HG03095 (cell line): Measurements from ENCODE around the gene PHLDB2.
"Not testable (repeated sequence)": the region's sequence is repeated elsewhere in the genome, so short reads cannot be mapped to it uniquely, and the experiment has no call there.

Source experiments
- ATAC-seq: cut with Tn5 transposase; IDR thresholded peaks from one replicate; pipeline ENCODE4 v1.9.1; 2021; ENCODE audit warnings: moderate library complexity; ENCODE audit not compliant: unreplicated experiment

PHLDB2 gene

DNA sequence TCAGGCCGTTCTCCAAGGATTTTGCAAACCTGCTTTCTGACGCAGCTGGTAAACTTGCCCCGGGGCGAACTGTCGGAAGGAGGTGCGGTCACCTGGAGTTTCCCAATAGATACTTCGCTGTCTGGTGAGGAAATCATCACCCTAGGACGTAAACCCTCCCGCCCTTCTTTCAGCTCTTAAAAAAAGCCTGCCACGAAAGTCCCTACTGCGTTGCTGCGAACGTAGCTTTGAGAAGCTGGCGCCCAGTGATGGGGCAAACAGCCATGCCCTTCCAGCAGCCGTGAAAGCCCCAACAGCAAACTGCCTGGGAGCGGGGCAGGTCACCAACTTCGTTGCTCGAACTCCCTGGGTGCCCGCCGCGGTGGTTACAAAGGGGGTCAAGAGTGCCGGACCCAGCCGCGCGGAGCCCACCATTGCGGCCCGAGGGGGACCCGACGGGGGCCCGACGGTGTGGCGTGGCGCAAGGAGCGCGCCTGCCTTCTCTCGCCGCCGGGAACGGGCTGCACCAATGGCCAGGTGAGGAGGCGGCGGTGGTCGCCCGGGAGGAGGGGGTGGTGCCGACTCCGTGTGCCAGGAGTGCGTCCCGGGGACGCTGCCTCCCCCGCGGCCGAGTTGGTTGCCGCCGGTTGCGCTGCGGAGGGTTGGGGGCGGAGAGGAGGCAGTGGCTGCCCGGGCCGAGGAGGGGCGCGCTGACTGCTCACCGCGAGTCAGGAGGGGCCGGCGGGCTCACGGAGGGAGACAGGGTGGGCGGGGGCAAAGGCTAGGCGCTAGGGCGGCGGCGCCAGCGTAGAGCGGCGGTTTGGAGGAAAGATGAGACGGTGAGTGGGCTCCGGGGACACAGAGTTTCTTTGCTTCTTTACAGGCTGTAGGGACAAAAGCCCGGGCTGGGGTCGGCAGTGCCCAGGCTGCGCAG lies at the start of gene PHLDB2:
Gene PHLDB2 (plus strand): TSS at position 205 of the 913 bp plus-strand sequence. CDS start 24,813 bp downstream, outside the sequence.
- ATAC-seq = no peak

DNA sequence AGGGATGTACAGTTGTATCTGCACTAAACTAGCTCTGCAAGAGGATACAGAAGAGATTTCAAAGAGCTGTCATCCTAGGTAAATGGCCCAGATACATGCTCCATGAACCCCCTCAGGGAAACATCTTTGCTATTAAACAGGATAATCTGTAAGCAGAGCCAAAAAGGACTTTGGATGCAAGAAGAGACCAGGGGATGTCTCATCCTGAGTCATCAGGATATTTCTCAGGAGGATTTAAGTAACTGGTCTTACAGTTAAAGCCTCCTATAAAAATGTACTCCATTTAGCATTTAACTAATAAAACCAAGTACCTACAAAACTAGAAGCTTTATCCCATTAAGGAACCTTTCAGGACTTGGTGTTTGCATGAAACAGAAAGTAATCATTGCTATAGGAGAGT lies 48.2 kb upstream of the PHLDB2 start:
- no peak for ATAC-seq

DNA sequence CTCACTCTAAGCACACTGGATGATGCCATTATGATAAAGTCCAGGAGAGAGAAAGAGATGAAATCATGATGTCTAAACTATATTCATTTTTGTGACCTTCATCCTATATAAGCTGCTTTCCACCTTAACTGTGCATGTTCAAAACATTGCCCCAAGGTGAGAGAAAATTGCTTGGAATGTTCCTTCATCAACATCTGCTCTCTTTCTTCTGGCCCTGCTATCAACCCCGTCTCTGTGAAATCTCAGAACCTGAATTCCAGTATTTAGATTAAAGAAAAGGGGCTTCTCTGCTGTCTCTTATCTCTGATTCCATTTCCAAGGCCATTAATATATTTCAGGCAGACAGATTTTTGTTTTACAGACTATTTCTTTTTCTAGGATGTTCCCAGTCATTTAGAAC lies 47.3 kb upstream of the PHLDB2 start:
- ATAC-seq = no peak

DNA sequence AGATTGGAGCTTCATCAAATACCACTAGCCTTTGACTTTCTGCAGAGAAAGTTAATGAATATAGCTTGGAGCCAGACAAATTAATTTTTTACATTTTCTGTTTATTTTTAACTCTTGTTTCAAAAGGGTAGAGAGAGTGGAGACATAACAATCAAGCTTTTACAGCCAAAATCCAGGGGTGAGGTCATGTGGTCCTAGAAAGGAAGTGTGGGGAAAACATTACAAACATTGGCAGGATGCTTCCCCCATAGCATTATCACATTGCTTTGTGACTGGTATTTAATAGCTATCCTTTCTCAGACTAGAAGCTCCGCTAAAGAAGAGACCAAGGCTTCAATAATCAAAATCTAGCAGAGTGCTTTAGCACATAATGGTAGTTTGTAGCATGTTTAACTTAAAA lies 46.4 kb upstream of the PHLDB2 start:
- no peak for ATAC-seq

DNA sequence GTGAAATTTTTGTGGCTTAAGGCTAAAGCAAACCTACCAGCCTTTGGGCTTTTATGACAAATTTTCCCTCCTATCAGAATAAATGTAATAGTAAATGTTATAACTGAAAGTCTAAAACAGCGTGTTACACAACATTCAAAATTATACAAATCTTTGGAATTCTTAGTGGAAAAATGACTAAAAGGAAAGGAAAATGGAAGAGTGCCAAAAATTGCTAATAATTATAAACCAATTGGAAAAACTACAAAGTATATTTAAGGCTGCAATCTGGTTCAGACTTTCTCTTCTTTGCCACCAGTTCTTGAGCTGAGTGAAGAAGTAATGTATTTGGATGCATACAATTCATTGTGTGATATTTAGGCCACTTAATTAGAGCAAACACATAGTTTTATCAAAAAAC lies 45.6 kb upstream of the PHLDB2 start:
- ATAC-seq = no peak

DNA sequence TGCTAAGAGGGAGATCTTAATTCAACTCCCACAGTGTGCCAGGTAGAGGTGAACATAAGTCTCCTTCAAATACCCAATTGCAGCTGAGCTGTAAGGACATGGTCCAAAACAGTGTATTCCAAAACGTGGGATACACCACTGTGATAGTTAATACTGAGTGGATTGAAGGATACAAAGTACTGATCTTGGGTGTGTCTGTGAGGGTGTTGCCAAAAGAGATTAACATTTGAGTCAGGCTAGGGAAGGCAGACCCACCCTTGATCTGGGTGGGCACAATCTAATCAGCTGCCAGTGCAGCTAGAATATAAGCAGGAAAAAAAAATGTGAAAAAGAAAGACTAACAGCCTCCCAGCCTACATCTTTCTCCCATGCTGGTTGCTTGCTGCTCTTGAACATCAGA lies 45.1 kb upstream of the PHLDB2 start:
- no peak for ATAC-seq

DNA sequence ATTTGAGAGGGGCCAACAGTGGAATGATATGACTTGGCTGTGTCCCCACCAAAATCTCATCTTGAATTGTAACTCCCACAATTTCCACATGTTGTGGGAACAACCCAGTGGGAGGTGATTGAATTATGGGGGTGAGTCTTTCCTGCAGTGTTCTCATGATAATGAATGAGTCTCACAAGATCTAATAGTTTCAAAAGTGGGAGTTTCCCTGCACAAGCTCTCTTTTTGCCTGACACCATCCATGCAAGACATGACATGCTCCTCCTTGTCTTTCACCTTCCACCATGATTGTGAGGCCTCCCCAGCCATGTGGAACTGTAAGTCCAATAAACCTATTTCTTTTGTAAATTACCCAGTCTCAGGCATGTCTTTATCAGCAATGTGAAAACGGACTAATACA lies 42.3 kb upstream of the PHLDB2 start:
- ATAC-seq = not testable (repeated sequence)

DNA sequence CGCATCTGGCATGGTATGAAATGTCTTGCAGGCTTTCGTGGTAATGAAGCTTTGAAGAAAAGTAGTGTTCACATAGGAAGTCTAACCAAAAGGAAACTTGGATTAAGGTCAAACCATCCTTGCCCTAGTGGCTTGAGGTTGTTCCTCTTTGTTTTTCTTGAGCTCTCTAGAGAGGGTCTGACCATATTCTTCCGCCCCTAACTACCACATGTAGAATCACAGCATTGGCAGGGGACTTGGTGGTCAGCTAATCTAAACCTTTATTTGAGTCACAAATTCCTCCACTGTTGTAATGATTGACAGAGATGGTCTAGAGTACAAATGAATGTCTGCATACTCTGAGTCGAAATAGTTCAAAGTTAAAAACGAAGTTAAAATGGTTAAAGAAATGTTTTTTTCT lies 39.1 kb upstream of the PHLDB2 start:
- ATAC-seq = no peak

DNA sequence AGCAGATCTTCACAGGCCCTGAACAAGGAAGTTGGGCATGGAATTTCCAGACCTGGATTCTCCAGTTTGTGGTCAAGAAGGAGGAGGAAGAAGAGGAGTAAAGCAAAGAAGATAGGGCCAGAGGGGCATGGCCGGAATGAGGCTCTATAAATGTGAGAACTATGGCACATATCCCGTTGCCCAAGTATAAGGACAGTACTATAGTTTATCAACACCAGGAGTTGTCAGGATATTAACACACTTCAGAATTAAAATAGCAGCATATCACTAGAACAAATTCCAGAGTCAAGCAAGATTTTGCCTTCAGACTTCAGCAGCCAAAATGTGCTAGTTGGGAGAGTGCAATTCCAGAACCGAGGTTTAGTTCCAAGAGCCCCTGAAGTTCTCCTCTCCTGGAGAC lies 38.4 kb upstream of the PHLDB2 start:
- ATAC-seq = no peak

DNA sequence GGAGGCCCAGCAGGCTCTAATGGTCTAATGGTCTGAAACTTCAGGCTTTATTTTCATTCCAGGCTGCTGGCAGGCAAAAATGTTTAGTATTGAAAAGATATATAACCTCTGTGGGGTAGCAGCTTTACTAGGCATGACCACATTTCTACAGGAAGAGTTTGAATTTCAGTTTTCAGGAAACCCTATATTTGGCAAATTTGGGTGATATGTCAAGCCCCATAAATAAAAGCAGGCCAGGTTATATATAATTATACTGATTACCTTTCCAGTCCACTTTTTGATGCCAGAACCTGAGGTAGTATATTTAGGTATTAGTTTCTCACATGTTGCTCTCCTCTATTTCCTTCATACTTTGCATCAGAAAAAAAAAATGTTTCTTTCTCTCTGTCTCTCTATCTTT lies 37.2 kb upstream of the PHLDB2 start:
- ATAC-seq = no peak

DNA sequence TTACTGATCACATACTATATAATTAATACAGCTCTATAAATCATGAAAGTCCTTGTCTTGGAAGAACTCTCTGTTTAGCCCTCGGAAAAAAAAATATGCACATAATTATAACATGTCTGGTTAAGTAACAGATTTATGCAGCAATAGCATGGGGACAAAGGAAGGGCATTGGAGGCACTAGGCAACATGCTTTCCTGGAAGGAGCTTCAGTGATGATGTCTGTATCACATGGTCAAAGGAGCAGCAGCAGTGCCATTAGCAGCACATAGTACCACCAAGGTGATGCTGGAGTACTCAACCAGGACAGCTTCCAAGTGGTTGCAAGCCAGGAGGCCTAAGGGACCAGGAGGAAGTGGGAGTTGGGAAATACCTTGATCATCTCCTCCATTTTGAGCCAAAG lies 36.3 kb upstream of the PHLDB2 start:
- no peak for ATAC-seq

DNA sequence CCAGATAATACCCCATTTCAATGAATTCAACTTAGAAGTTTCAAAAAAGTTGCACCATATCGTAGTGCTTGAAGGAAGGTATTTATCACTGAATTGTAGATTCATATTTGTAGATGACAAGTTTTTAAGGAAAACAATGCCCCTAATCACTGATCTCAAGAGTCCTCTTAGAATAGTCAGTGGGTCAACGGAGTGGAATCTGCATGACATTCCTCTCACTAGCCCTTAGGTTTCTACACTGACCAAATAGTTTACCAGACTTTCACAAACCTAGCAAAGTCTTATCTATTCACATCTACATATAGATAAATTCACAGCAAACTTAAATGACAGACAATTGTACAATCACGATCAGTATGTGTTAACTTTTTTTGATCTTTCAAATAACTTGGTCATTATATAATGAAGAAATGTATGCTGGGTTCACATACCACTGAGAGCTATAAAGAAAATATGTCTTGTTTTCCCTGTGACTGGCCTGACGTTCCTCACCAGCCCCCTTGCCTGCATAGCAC lies 35.7 kb upstream of the PHLDB2 start:
- ATAC-seq = no peak

DNA sequence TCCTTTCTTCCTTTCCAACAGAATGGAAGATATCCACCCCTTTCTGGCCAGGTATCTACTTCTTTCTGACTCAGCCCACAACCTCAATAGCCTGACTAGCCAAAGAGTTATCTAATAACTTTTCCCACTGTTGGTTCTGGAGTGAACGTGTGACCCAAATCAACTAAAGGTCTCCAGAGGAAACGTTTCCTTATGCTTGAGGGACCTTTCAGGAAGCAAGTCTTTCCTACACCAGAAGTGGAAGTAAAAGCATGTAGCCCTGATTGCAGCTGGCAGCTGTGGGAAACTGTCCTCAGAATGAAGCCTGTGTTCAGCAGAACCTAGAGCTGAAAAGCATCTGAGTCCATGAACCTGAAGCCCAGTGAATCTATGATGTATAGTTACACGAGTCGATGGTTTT lies 34.7 kb upstream of the PHLDB2 start:
- no peak for ATAC-seq

DNA sequence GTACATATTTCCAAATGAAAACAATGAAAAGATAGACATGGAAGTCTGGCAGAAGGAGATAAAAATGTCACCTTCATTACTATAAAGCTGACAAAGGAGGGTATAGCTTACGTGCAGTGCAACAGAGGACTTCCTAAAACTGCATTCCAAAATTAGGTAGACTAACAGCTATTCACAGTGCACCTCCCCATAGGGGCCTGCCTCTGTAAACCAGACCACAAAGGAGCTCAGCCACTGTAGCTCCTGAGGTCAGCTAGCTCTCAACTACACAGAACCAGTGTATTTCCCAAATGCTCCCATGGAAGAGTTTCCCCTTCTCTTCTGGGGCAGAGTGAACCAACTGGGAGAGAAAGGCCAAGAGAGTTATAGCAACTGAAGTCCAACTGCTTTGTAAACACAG lies 31.2 kb upstream of the PHLDB2 start:
- no peak for ATAC-seq

DNA sequence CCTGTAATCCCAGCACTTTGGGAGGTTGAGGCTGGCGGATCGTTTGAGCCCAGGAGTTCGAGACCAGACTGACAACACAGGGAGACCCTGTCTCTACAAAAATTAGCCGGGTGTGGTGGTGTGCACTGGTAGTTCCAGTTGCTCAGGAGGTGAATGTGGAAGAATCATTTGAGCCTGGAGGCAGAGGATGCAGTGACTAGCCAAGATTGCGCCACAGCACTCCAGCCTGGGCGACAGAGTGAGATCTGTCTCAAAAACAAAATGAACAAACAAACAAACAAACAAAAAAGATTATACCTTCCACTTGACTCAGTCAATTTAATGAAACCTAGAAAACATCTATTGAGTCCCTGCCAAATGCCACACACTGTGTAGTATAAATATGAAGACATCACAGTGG lies 30.5 kb upstream of the PHLDB2 start:
- ATAC-seq = no peak

DNA sequence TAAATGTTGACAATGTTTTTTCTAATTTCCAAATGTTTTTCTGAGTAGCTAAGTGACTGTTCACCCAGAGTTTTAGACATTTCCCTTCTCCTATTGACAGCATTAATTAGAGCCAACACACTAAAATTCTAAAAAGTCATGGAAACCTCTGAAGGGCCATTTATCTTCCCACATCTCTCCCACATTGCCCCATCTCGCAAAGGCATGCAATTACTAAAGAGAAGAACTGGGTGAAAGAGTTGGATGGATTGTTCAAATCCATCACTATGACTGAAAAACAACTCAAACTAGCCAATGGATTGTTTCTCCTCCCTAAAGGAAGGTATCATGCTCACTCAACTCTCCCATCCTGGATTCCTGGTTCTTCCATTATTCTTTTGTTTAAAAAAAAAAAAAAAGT lies 30.0 kb upstream of the PHLDB2 start:
- no peak for ATAC-seq

DNA sequence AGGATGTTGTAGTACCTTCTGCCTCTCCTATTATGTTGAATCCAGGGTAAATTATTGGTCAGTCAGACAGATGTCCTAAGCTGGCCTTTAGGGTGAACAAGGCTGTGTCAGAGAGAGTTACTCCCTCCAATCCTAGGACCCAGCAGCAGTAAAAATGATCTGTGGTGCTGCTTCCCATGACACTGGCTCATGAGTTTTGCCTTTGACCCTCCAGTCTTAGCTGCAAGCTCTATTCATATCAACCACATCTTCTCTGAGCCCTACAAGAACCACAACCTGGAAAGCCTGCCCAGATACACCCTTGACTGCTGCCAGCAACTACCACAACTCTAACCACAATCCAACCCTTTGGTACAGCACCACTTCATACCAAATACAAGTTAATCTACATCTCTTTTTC lies 27.2 kb upstream of the PHLDB2 start:
- no peak for ATAC-seq

DNA sequence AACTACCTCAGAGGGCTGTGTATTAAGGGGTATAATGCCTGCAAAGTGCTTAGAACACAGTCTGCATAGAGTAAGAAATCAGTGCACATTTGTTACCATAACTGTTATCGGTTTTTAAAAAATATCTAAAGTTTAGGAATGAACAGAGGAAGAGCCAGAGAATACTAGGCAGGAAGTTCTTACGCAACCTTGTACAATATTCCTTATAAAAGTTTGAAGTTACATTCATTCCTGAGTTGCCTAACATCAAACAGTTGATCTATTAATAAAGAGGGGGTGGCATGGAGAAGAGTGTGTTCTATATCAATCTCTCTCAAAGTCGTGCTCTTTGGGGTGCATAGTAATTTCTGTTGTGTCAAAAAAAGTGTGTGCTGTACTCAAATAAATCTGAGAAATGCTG lies 22.0 kb upstream of the PHLDB2 start:
- no peak for ATAC-seq

DNA sequence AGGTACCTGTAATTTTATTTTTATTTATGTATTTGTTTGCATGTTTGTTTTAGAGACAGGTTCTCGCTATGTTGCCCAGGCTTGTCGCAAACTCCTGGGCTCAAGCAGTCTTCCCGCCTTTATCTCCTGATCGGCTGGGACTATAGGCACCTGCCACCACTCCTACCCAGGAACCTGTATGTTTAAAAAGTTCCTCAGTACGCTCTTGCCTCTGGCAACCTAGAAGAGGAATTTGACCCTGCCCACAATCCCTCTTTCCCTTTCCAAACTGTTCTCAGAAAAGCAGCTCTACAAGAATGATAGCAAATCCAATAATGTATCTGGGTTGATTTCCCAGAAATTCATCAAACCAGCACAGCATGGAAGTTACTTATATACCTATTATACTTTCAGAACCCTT lies 20.9 kb upstream of the PHLDB2 start:
- no peak for ATAC-seq

DNA sequence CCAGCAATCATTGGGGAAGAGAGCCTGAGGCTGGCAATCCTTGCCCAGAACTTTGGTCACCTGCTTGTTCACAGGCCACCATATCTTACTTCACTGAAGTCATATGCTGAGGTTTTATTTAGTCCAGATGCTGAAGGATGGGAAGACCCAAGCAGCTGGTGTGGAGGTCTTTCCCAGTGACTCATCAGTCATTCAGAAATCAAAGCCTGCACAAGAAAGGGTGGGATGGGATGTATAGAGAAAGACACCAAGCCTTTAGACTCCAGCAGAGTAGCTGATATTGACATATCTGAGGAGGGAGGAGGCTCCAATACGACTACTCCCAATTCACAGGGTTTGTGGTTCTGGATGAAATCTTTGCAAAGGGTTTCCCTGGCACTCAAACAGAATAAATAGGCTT lies 13.0 kb upstream of the PHLDB2 start:
- no peak for ATAC-seq

DNA sequence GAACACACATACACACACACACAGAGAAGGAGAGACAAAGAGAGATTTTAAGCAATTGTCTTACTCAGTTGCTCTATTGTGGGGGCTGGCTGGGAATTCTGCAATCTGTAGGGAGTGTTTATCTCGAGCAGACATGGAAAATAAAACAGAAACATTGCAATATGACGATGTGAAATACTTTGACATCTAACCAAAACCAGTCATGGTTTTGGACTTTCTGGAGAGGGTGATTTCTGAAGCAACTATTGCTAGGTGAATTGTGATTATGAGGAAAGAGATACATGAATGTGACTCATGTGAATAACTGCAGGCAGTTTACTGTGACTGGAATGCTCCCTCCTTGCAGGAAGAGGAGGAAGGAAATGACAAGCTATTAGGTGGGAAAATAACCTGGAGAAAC lies 12.3 kb upstream of the PHLDB2 start:
- ATAC-seq = no peak

DNA sequence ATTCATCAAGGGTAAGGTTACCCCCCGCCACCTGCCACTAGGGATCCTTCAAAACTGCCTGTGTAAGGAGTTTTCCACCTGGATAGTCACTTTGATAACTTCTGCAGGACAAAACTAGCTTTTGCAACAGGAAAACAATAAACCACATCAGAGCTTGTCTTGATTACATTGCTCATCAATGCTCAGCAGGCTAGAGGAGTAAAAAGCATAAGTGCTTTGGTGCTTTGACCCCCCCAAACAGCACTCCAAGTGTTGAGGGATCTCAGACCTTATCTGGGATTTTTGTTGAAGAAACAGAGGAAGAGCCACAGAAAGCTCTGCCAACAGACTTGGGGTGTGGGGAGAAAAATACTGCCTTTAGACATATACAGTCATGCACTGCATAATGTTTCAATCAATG lies 10.8 kb upstream of the PHLDB2 start:
- no peak for ATAC-seq

DNA sequence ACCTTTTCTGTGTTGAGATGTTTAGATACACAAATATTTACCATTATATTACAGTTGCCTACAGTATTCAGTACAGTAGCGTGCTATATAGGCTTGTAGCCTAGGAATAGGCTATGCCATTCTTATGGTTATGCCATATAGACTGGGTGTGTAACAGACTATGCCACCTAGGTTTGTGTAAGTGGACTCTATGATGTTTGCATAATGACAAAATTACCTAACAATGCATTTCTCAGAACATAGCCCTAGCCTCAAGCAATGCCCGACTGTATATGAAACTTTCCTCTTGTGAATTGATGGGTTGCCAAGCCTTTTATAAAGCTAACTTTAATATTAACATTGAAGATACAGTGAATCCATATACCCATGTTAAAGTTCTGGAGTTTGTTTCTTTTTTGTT lies 10.3 kb upstream of the PHLDB2 start:
- ATAC-seq = no peak
